Adrenal gland (tissue), 12 donors: Measurements from ENCODE around the gene KCNH5. TPM values are rescaled to one million over a fixed set of nuclear protein-coding genes. Genes with fewer than 3 reads are reported as not detected.
"Not testable (repeated sequence)": the region's sequence is repeated elsewhere in the genome, so short reads cannot be mapped to it uniquely, and the experiment has no call there.

ENCODE experiments used
- DNase-seq, 7 donors: peaks; one replicate each; pipeline ENCODE4 v3.0.0-alpha.2; 2019 to 2020
- H3K27ac ChIP-seq, 5 donors: fragments of 200-600 bp; sonication (generic) in 4 of 5; 1 replicate in 3 of 5; 2 replicates in 2 of 5; pipeline versions ENCODE4 v1.5.1 to v1.8.0; 2016 to 2020; ENCODE audit warnings: mild to moderate bottlenecking in 1 of 5
- H3K27me3 ChIP-seq: fragments of 200-600 bp; 2 replicates; pipeline ENCODE4 v1.8.0; 2021
- H3K36me3 ChIP-seq, 2 donors: fragments of 200-600 bp; replicated peaks in 1 of 2; 1 replicate in 1 of 2; 2 replicates in 1 of 2; pipeline versions ENCODE4 v1.5.1 to v1.8.0; 2018 to 2022
- H3K4me1 ChIP-seq, 2 donors: fragments of 200-600 bp; replicated peaks in 1 of 2; 1 replicate in 1 of 2; 2 replicates in 1 of 2; pipeline versions ENCODE4 v1.5.1 to v1.8.0; 2018 to 2021
- H3K4me3 ChIP-seq, 4 donors: fragments of 200-600 bp; sonication (generic) in 3 of 4; one replicate each; pipeline ENCODE4 v1.5.1; 2016 to 2018
- H3K9me3 ChIP-seq, 3 donors: fragments of 200-600 bp; sonication (generic) in 1 of 3; replicated peaks in 1 of 3; 1 replicate in 2 of 3; 2 replicates in 1 of 3; pipeline versions ENCODE4 v1.5.1 to v1.8.0; 2016 to 2021
- POLR2A ChIP-seq, 2 donors: fragments of 450-650 bp; IDR thresholded peaks; one replicate each; pipeline ENCODE4 v1.6.1; 2017; ENCODE audit warnings: antibody characterized with exemption in 2 of 2, mild to moderate bottlenecking in 2 of 2, moderate library complexity in 1 of 2
- WGBS, 4 donors: extraction: QIAGEN DNeasy Blood & Tissue Kit in 2 of 4; methylation state at CpG; one replicate each; pipeline versions ENCODE4 v1.1.5 to v1.1.7; 2013 to 2017; 5-methylcytosine and 5-hydroxymethylcytosine counted together
- intact Hi-C, 2 donors: fragments of 100-400 bp; cut with DNase I; formaldehyde crosslinking; loops; one replicate each; pipeline versions ENCODE4 v1.14.1 to v1.15.0; 2022 to 2023
- polyA plus RNA-seq, 3 donors: library from polyadenylated mRNA; stranded (reverse); fragments of 200-250 nt in 2 of 3; fragments of 350-450 nt in 1 of 3; fragmentation: Illumina TruSeq in 1 of 3; extraction: RNeasy Lipid Tissue Mini Kit (QIAGEN cat#74804) in 1 of 3; gene quantifications; one replicate each; pipeline ENCODE4 v1.2.3, GENCODE V29; 2013 to 2014
- total RNA-seq, 9 donors: library from RNA; depleted of rRNA in 4 of 9; stranded (reverse); fragments of >200 nt in 4 of 9; fragments of 120-200 nt in 1 of 9; fragmentation: NEBNext Ultra II Directional in 1 of 9; extraction: Animal tissue kit (Norgen Biotek cat#: 25700) in 1 of 9; gene quantifications; one replicate each; pipeline versions ENCODE4 v1.1.0 to v1.2.4, GENCODE V29; 2013 to 2023
- TF ChIP-seq, protein P1 (sequence below), 6 experiments: fragments of 450-650 bp in 4 of 6; fragments of 200-600 bp in 2 of 6; sonication (generic) in 1 of 6; IDR thresholded peaks; 1 replicate in 5 of 6; 2 replicates in 1 of 6; pipeline versions ENCODE4 v1.5.1 to v1.8.0; 2016 to 2021; ENCODE audit warnings: antibody characterized with exemption in 6 of 6, mild to moderate bottlenecking in 2 of 6, moderate library complexity in 1 of 6
- donor health status: healthy with polysubstance abuse.
- donor health status: Bipolar disorder and iron deficiency.
- donor health status: DM: yes; HTN: yes; CAD: no.
- donor health status: DM: no; HTN: no; CAD: no.
- donor health status: DM: no; HTN: no; CAD: no.
- donor health status: DM: yes; HTN: yes; CAD: no.

Gene KCNH5
- total and polyA plus RNA-seq, 12 donors, result 0.10 to 3.2 (median 0.84) TPM; not detected in 4

DNA sequence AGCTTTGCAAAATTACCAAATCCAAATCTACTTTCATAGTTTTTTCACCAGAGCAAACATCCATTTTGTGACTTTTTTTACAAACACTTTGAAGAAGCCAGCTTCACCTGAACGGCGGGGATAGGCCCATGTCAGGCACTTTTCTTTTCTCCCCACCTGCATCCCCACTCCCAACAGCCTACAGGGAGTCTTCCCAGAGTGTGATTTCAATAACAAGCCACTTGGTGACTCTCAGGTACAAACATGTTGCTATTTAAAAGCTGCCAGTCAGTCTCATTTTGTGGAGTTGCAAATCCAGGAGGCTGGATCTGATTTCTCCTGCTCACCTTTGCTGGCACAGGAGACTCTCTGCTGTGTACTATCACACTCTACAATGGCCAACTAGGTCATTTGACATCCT is 285.5 kb downstream of the KCNH5 start:
- no peaks in the 10 kb centered on the region for H3K27me3 ChIP-seq
- no peaks in the 10 kb centered on the region for H3K9me3 ChIP-seq
- H3K36me3 ChIP-seq, result no peaks in the 10 kb centered on the region
- TF ChIP-seq POLR2A (IDR thresholded peaks at IDR 0.05), result no peak
- TF ChIP-seq, protein P1, sequence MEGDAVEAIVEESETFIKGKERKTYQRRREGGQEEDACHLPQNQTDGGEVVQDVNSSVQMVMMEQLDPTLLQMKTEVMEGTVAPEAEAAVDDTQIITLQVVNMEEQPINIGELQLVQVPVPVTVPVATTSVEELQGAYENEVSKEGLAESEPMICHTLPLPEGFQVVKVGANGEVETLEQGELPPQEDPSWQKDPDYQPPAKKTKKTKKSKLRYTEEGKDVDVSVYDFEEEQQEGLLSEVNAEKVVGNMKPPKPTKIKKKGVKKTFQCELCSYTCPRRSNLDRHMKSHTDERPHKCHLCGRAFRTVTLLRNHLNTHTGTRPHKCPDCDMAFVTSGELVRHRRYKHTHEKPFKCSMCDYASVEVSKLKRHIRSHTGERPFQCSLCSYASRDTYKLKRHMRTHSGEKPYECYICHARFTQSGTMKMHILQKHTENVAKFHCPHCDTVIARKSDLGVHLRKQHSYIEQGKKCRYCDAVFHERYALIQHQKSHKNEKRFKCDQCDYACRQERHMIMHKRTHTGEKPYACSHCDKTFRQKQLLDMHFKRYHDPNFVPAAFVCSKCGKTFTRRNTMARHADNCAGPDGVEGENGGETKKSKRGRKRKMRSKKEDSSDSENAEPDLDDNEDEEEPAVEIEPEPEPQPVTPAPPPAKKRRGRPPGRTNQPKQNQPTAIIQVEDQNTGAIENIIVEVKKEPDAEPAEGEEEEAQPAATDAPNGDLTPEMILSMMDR (IDR thresholded peaks at IDR 0.05), result no peak
- WGBS, 4 donors, result 28 to 65% (median 56%) methylated on average over 2 of the region's 2 CpGs
- no peak overlapping the region for H3K4me3 ChIP-seq
- no peak overlapping the region for H3K27ac ChIP-seq
- no peaks in the 10 kb centered on the region for H3K4me1 ChIP-seq
- no peak for DNase-seq
- intact Hi-C loops, result no loop called here

DNA sequence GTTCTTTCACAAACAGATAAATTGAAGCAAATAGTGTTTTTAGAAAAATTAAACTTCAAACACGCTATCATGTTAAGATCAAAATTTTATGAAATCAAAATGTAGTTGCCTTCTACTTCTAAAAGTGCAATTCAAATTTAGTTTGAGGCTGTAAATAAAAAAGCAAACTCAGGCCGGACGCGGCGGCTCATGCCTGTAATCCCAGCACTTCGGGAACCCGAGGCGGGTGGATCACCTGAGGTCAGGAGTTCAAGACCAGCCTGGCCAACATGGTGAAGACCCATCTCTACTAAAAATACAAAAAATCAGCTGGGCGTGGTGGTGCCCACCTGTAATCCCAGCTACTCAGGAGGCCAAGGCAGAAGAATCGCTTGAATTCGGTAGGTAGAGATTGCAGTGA is 298.4 kb downstream of the KCNH5 start:
- not testable (repeated sequence) for H3K36me3 ChIP-seq, DNase-seq

DNA sequence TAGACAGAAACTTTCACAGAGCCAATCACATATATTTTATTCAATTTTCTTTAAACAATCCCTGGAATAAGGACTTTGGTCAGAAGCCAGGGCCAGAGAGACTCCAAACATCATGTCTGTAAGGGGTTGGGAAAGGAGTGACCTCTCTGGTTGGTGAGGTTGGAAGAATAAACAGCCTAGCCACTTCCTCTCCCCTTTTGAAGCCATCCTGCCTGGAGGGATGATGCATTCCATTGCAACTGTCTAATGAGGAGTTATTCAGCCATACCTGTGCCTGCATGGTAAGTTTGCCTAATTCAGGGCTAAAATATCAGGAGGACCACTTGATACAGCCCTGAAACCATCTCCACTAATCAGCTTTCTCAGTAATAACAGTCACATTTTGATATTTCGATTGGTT is 299.8 kb downstream of the KCNH5 start:
- Histone ChIP-seq H3K27me3 (no peaks in the 10 kb centered on the region), H3K4me3 (no peak overlapping the region), H3K4me1 (no peaks in the 10 kb centered on the region), H3K36me3 (no peaks in the 10 kb centered on the region), H3K9me3 (no peaks in the 10 kb centered on the region), H3K27ac (no peak overlapping the region)
- no peak for DNase-seq
- no peak for TF ChIP-seq POLR2A (IDR thresholded peaks at IDR 0.05)
- TF ChIP-seq, protein P1 (IDR thresholded peaks at IDR 0.05), result no peak
- WGBS, 4 donors, result 38 to 58% (median 50%) methylated on average over 1 of the region's 1 CpG
- intact Hi-C loops, result no loop called here

More for the DNA sequence above, 298.4 kb downstream of the KCNH5 start:
- H3K4me3 ChIP-seq, intact Hi-C loops, H3K9me3 ChIP-seq, H3K4me1 ChIP-seq, H3K27me3 ChIP-seq, H3K27ac ChIP-seq: not testable (repeated sequence)
- WGBS, 4 donors, result 85 to 92% (median 90%) methylated on average over 11 of the region's 11 CpGs

GRCh38 chr14:62743560-62743959 is 301.7 kb downstream of the KCNH5 start:
- Histone ChIP-seq H3K4me3 (no peak overlapping the region), H3K27me3 (no peaks in the 10 kb centered on the region), H3K27ac (no peak overlapping the region), H3K9me3 (no peaks in the 10 kb centered on the region), H3K36me3 (no peaks in the 10 kb centered on the region), H3K4me1 (no peaks in the 10 kb centered on the region)
- no peak for TF ChIP-seq POLR2A (IDR thresholded peaks at IDR 0.05)
- TF ChIP-seq, protein P1 (IDR thresholded peaks at IDR 0.05), result no peak
- no peak for DNase-seq
- 40 to 70% (median 59%) methylated on average over 2 of the region's 2 CpGs for WGBS, 4 donors
- intact Hi-C loops, result no loop called here

DNA sequence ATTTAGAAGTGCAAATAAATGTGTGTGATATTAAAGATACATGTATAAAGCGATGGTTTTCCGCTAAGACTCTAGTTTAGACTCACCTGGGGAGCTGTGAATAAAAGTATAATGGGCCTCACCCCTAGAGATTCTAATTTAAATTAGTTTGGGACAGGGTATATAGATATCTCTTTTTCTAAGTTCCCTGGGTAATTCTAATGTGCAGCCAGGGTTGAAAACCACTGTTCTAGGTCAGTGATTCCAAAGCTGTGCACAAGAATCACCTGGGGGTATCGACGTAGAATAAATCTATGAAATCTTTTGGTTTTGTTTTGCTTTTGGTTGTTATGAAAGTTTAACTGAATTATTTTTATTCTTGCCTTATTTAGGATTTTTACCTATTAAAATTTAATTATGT is 302.1 kb downstream of the KCNH5 start:
- WGBS, 4 donors, result 79 to 90% (median 87%) methylated on average over 4 of the region's 4 CpGs
- H3K9me3 ChIP-seq, result no peaks in the 10 kb centered on the region
- TF ChIP-seq, protein P1 (IDR thresholded peaks at IDR 0.05), result no peak
- TF ChIP-seq POLR2A (IDR thresholded peaks at IDR 0.05), result no peak

More for the DNA sequence above, 302.1 kb downstream of the KCNH5 start:
- no peak overlapping the region for H3K4me3 ChIP-seq
- intact Hi-C loops, result no loop called here
- no peaks in the 10 kb centered on the region for H3K36me3 ChIP-seq
- no peak for DNase-seq
- no peaks in the 10 kb centered on the region for H3K27me3 ChIP-seq
- no peaks in the 10 kb centered on the region for H3K4me1 ChIP-seq
- H3K27ac ChIP-seq, result no peak overlapping the region
